ENCODE results near the gene INPP4A.

The INPP4A gene

GRCh38 chr2:98573426-98573825, 128.8 kb downstream of the INPP4A start:
- TF ChIP-seq EZH2 (IDR thresholded peaks at IDR 0.05), result no peak
- TF ChIP-seq FOXP2 (optimal IDR thresholded peaks at IDR 0.05; ENCODE audit: control extremely low read depth, extremely low read length, insufficient read depth), result no peak
- no peak for TF ChIP-seq POLR2AphosphoS5 (IDR thresholded peaks at IDR 0.05; ENCODE audit: borderline replicate concordance, low read depth, low read length)
- Histone ChIP-seq H3K4me3 (no peak overlapping the region), H3K36me3 (ENCODE audit: insufficient read depth, low read length) (peaks cover 5% of the 10 kb centered on the region; the same call in 1 of the 2 replicates), H3K27ac (no peak overlapping the region), H3K9me3 (ENCODE audit: low read depth, low read length) (no peaks in the 10 kb centered on the region), H3K9ac (ENCODE audit: insufficient read length) (no peak overlapping the region)
- DNase-seq (ENCODE audit: low read depth, low spot score), result no peak

- Histone ChIP-seq H3K9ac (ENCODE audit: insufficient read length) (no peak overlapping the region), H3K9me3 (ENCODE audit: low read depth, low read length) (no peaks in the 10 kb centered on the region), H3K27ac (no peak overlapping the region), H3K4me3 (no peak overlapping the region), H3K36me3 (ENCODE audit: insufficient read depth, low read length) (no peaks in the 10 kb centered on the region)
- TF ChIP-seq EZH2 (IDR thresholded peaks at IDR 0.05) (no peak), POLR2AphosphoS5 (IDR thresholded peaks at IDR 0.05; ENCODE audit: borderline replicate concordance, low read depth, low read length) (no peak), FOXP2 (optimal IDR thresholded peaks at IDR 0.05; ENCODE audit: control extremely low read depth, extremely low read length, insufficient read depth) (no peak)
- no peak for DNase-seq (ENCODE audit: low read depth, low spot score)
These were observed 132.1 kb downstream of the INPP4A start for GRCh38 chr2:98576666-98577312.

- no peak overlapping the region for H3K9ac ChIP-seq (ENCODE audit: insufficient read length)
- no peak for TF ChIP-seq FOXP2 (optimal IDR thresholded peaks at IDR 0.05; ENCODE audit: control extremely low read depth, extremely low read length, insufficient read depth)
- TF ChIP-seq EZH2 (IDR thresholded peaks at IDR 0.05), result no peak
- no peak for TF ChIP-seq POLR2AphosphoS5 (IDR thresholded peaks at IDR 0.05; ENCODE audit: borderline replicate concordance, low read depth, low read length)
- no peak for DNase-seq (ENCODE audit: low read depth, low spot score)
- no peak overlapping the region for H3K27ac ChIP-seq
- no peaks in the 10 kb centered on the region for H3K9me3 ChIP-seq (ENCODE audit: low read depth, low read length)
- no peak overlapping the region for H3K4me3 ChIP-seq
- no peaks in the 10 kb centered on the region; the same call in 1 of the 2 replicates for H3K36me3 ChIP-seq (ENCODE audit: insufficient read depth, low read length)
These were observed 132.7 kb downstream of the INPP4A start for GRCh38 chr2:98577313-98577712.

GRCh38 chr2:98578231-98578630, 133.6 kb downstream of the INPP4A start:
- Histone ChIP-seq H3K9me3 (ENCODE audit: low read depth, low read length) (no peaks in the 10 kb centered on the region), H3K9ac (ENCODE audit: insufficient read length) (no peak overlapping the region), H3K4me3 (no peak overlapping the region), H3K27ac (no peak overlapping the region), H3K36me3 (ENCODE audit: insufficient read depth, low read length) (peaks cover 4% of the 10 kb centered on the region; the same call in 1 of the 2 replicates)
- DNase-seq (ENCODE audit: low read depth, low spot score), result no peak
- TF ChIP-seq POLR2AphosphoS5 (IDR thresholded peaks at IDR 0.05; ENCODE audit: borderline replicate concordance, low read depth, low read length) (no peak), FOXP2 (optimal IDR thresholded peaks at IDR 0.05; ENCODE audit: control extremely low read depth, extremely low read length, insufficient read depth) (no peak), EZH2 (IDR thresholded peaks at IDR 0.05) (no peak)

- no peak overlapping the region for H3K4me3 ChIP-seq
- no peak for TF ChIP-seq POLR2AphosphoS5 (IDR thresholded peaks at IDR 0.05; ENCODE audit: borderline replicate concordance, low read depth, low read length)
- TF ChIP-seq EZH2 (IDR thresholded peaks at IDR 0.05), result no peak
- TF ChIP-seq FOXP2 (optimal IDR thresholded peaks at IDR 0.05; ENCODE audit: control extremely low read depth, extremely low read length, insufficient read depth), result no peak
- H3K9me3 ChIP-seq (ENCODE audit: low read depth, low read length), result no peaks in the 10 kb centered on the region
- H3K36me3 ChIP-seq (ENCODE audit: insufficient read depth, low read length), result peaks cover 4% of the 10 kb centered on the region; the same call in 1 of the 2 replicates
- H3K9ac ChIP-seq (ENCODE audit: insufficient read length), result no peak overlapping the region
- DNase-seq (ENCODE audit: low read depth, low spot score), result no peak
- no peak overlapping the region for H3K27ac ChIP-seq
These were observed 135.3 kb downstream of the INPP4A start for GRCh38 chr2:98579926-98580325.

- no peak overlapping the region for H3K27ac ChIP-seq
- no peak for DNase-seq (ENCODE audit: low read depth, low spot score)
- TF ChIP-seq POLR2AphosphoS5 (IDR thresholded peaks at IDR 0.05; ENCODE audit: borderline replicate concordance, low read depth, low read length), result no peak
- TF ChIP-seq FOXP2 (optimal IDR thresholded peaks at IDR 0.05; ENCODE audit: control extremely low read depth, extremely low read length, insufficient read depth), result no peak
- no peak for TF ChIP-seq EZH2 (IDR thresholded peaks at IDR 0.05)
- no peak overlapping the region for H3K9ac ChIP-seq (ENCODE audit: insufficient read length)
- H3K4me3 ChIP-seq, result no peak overlapping the region
- H3K36me3 ChIP-seq (ENCODE audit: insufficient read depth, low read length), result peaks cover 4% of the 10 kb centered on the region; the same call in 1 of the 2 replicates
- H3K9me3 ChIP-seq (ENCODE audit: low read depth, low read length), result no peaks in the 10 kb centered on the region
These were observed 136.1 kb downstream of the INPP4A start for GRCh38 chr2:98580656-98581284.

- TF ChIP-seq FOXP2 (optimal IDR thresholded peaks at IDR 0.05; ENCODE audit: control extremely low read depth, extremely low read length, insufficient read depth) (no peak), EZH2 (IDR thresholded peaks at IDR 0.05) (no peak), POLR2AphosphoS5 (IDR thresholded peaks at IDR 0.05; ENCODE audit: borderline replicate concordance, low read depth, low read length) (no peak)
- H3K9ac ChIP-seq (ENCODE audit: insufficient read length), result no peak overlapping the region
- H3K9me3 ChIP-seq (ENCODE audit: low read depth, low read length), result no peaks in the 10 kb centered on the region
These were observed 137.9 kb downstream of the INPP4A start for GRCh38 chr2:98582523-98582922.

GRCh38 chr2:98583276-98583675, 138.6 kb downstream of the INPP4A start:
- no peak for DNase-seq (ENCODE audit: low read depth, low spot score)
- Histone ChIP-seq H3K27ac (no peak overlapping the region), H3K36me3 (ENCODE audit: insufficient read depth, low read length) (peaks cover 4% of the 10 kb centered on the region; the same call in 1 of the 2 replicates), H3K4me3 (no peak overlapping the region), H3K9ac (ENCODE audit: insufficient read length) (no peak overlapping the region), H3K9me3 (ENCODE audit: low read depth, low read length) (no peaks in the 10 kb centered on the region)
- TF ChIP-seq POLR2AphosphoS5 (IDR thresholded peaks at IDR 0.05; ENCODE audit: borderline replicate concordance, low read depth, low read length) (no peak), EZH2 (IDR thresholded peaks at IDR 0.05) (no peak), FOXP2 (optimal IDR thresholded peaks at IDR 0.05; ENCODE audit: control extremely low read depth, extremely low read length, insufficient read depth) (no peak)

More at GRCh38 chr2:98582523-98582922, 137.9 kb downstream of the INPP4A start:
- H3K36me3 ChIP-seq (ENCODE audit: insufficient read depth, low read length), result peaks cover 4% of the 10 kb centered on the region; the same call in 1 of the 2 replicates
- DNase-seq (ENCODE audit: low read depth, low spot score), result no peak
- H3K4me3 ChIP-seq, result no peak overlapping the region
- no peak overlapping the region for H3K27ac ChIP-seq
